Posterior cingulate gyrus (tissue), 11 donors: ENCODE measurements around the gene CHST15.

ENCODE experiments used
- DNase-seq, 10 donors: peaks; one replicate each; pipeline versions ENCODE4 v3.0.0 to v3.0.0-alpha.2; 2020 to 2021; ENCODE audit warnings: mixed read lengths in 3 of 10
- intact Hi-C: fragments of 100-400 bp; cut with DNase I; formaldehyde crosslinking; loops from one replicate; pipeline ENCODE4 v1.15.1; 2023

CHST15 gene

DNA sequence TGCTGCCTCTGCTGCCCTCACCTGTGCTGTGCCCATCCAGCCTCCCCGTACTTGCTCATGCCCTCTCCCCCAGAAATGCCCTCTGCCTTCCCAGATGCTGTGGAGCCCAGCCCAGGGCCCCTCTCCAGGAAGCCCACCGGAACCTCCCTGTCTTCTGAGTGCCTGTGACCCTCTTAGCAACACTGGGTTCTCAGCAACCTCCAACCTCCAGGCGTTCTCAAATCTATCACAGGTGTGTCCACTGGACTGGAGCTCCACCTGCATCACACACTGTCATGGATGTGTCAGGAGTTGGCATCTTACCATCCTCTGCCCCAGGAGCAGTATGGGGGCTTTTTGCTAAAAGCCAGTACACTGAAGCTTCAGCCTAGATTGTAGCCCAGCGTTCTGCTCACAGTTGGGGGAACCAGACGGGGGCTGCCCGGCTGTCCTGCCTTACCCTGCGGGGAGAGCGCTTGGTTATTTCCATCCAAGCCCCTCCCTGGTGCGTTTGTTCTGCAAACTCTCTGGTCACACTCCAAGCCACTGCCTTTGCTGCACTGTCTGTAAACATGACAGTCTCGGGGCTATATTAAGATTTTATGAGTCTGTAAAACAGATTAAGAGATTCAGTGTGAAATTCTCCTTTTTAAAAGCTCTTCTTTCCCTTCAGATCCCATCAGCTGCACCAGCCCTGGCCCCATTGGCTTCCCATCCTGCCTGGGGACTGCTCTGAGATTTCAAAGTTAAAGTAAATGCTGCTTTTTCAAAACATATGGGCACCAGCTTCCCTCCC, 130.5 kb downstream of the CHST15 start:
- intact Hi-C loops, result no loop called here
- no peak for DNase-seq

DNA sequence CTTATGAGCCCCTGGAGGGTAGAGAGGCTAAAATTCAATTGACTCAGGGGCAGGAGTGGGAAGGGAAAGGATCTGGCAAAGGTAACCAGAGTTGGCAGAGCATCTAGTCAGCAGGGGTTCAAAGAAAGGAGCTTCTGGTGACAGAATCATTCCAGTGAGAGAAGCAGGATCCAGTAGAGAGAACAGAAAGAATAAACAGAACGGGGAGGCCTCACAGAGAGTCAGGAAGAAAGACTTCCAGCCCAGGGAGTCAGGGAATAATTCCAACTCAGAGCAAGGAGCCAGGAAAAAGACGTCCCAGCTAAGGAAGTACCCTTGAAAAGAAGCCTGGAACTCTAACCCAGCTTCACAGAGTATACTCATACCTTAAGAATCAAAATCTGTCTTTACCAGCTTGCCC, 135.2 kb downstream of the CHST15 start:
- intact Hi-C loops, result no loop called here
- DNase-seq, result no peak
